DMS 273 treated with DMSO at 0.1 percent for 48 hours (cell line): ENCODE results near the gene EFEMP1.
"Not testable (repeated sequence)": the region's sequence is repeated elsewhere in the genome, so short reads cannot be mapped to it uniquely, and the experiment has no call there.

Experiments used
- DNase-seq: peaks from one replicate; lab custom pipeline; 2025; lab: John Stamatoyannopoulos, UW

The EFEMP1 gene

GRCh38 chr2:55865096-55865835 lies 58.3 kb downstream of the EFEMP1 start:
- no peak for DNase-seq

DNA sequence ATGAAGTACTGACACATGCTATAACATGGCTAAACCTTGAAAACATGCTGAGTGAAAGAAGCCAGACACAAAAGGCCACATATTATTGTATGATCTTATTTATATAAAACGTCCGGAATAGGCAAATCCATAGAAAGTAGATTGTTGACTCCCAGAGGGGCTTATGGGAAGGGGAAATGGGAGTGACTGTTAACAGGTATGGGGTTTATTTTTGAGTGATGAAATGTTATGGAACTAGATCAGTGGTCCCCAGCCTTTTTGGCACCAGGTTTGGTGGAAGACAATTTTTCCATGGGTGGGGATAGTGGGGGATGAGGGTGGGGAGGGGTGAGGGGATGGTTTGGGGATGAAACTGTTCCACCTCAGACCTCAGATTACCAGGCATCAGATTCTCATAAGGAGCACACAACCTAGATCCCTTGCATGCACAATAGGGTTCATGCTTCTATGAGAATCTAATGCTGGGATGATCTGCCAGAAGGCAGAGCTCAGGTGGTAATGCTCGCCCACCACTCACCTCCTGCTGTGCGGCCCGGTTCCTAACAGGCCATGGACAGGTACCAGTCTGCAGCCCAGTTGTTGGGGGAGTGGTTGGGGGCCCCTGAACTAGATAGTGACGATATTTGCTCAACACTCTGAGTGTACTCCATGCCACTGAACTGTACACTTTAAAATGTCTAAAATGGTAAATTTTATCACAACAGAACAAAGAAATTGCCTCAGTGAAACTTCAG lies 59.1 kb downstream of the EFEMP1 start:
- DNase-seq: no peak

GRCh38 chr2:55862673-55863390 lies 60.8 kb downstream of the EFEMP1 start:
- DNase-seq: no peak

DNA sequence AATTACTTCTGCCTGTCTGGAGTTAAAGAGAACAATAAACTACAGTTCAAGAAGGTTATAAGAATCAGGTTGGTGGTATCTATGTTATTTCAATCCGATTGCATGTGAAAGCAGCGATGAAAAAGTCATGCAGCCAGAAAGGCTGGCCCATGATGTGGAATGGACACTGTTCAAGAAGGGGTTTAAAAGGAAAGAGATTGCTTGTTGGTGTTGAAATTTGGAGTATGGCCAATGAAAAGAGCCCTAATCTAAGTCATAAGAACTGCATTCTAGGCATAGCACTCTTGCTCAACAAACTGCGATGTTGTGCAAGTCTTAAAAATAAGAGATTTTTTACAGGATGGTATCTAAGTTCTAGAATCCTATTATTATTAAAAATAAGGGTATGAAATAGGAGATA lies 61.3 kb downstream of the EFEMP1 start:
- no peak for DNase-seq

- DNase-seq: no peak
These were observed 61.8 kb downstream of the EFEMP1 start for GRCh38 chr2:55861733-55862132.

DNA sequence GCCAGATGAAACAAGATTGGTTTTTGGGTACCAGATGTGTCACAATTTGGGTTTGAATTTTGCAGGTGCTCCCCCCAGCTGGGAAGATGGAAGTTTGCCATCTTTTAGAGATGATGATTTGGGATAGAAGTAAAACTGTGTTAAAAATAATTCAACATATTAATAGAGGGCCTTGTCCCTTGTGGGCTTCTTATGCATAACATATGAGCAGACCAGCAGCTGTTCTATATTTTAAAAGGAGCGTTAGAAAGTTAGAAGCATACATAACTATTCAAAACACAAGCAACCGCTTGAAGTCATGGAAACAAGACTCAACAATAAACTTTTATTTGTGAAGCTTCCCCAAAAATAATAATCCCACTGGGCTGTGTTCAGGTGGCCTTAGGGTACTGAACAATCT lies 62.8 kb downstream of the EFEMP1 start:
- DNase-seq: no peak

DNA sequence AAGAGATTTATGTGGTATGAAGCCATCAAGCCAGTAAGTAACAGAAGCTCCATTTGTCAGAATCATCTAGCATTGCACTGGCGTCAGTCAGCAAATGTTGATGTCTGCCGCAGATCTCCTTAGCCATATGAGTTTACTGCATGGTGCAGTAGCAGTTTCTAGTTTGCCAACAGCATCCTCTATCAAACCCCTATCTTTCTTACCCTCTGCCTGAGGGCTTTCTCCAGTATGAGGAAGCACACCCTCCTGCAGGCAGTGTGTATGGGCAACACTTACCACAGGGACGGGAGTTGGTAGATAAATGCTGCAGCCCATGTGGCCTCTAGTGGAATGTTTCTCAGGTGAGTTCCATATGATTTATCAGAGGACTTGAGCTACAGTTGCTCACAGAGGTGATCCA lies 63.7 kb downstream of the EFEMP1 start:
- no peak for DNase-seq

- no peak for DNase-seq
These were observed 65.8 kb downstream of the EFEMP1 start for GRCh38 chr2:55857766-55858165.

- no peak for DNase-seq
These were observed 66.6 kb downstream of the EFEMP1 start for GRCh38 chr2:55856936-55857335.

- no peak for DNase-seq
These were observed 75.5 kb downstream of the EFEMP1 start for GRCh38 chr2:55848096-55848495.

DNA sequence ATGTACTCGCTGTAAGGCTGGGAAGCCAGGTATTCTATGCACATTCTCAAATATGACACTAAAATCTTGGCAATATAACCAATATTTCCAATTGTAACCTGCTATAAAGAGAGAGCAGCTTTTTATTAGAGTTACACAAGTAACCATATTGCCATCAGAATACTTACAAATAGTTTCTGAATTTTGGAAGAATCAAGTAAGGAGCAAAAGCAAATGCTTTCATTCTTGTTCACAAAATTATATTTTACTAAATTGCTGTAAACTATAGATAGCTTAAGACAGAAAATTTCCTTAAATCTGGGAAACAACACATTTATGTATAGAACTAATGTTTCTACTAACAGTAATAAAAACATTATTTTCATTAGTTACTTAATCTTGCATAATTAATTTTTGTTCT lies 77.2 kb downstream of the EFEMP1 start:
- no peak for DNase-seq

- no peak for DNase-seq
These were observed 78.6 kb downstream of the EFEMP1 start for GRCh38 chr2:55844986-55845385.

- DNase-seq: no peak
These were observed 79.6 kb downstream of the EFEMP1 start for GRCh38 chr2:55843994-55844345.

GRCh38 chr2:55843096-55843993 lies 80.2 kb downstream of the EFEMP1 start:
- DNase-seq: no peak

DNA sequence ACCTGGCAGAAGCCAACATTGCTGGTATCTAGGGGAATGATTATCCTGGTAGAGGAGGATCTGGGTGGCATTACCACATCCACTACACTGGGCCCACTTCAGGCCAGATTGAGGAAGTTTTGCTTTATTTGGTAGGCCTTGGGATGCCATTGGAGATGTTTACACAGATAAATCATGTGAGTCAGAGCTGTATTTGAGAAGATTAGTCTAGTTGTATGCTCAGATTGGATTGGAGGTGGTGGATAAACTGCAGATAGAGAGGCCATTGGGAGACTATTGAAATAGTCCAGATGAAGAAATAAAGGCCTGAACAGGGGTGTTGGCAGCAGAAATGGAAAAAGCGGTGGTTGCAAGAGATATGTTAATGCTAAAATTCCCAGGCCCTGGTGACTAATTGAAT lies 81.5 kb downstream of the EFEMP1 start:
- DNase-seq: no peak

- DNase-seq: no peak
These were observed 83.1 kb downstream of the EFEMP1 start for GRCh38 chr2:55840460-55840859.

DNA sequence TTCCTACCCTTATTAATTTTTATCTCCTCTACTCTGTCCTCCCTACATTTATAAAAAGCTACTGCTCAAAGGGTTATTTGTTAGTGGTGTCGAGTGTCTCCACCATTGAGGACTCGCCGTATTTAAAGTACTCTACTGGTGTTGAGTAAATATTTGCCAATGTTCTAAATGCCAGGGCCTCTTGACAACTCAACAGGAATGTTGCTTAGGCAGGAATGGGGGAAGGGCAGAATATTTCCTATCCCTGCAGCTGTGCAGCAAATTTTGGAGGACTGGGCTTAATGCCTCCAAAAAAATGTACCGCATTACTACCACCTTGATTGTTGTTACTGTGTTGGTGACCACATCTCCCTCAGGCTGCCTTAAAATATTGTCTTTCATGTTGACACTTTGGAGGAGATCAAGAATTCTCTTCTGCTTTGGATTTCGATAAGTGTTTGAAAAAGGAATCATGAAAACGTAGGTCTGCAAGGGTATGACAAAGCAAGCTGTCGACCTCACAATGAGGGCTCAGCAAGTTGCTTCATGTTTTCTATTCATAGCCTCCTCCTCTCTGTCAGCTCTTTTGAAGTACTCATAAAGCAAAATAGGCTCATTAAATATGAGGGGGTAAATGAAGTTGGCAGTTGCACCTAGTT lies 84.3 kb downstream of the EFEMP1 start:
- no peak for DNase-seq

DNA sequence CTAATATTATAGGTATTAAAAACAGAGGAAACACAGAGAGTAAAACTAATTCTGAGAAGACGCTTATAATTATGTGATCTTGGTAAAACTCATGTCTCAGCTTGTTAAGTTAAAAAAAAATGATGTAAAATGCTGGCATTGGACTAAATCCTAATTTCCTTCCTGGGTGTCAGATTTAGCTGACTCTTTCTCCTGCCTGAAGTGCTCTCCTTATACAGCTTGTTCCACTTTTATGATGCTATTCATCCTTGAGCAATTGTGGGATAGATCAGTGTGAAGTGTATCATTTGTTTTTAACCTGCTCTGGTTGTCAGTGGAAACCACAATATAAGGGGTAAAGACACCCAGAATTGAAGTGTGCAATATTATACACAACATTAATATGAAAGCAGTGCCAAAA lies 84.9 kb downstream of the EFEMP1 start:
- no peak for DNase-seq

DNA sequence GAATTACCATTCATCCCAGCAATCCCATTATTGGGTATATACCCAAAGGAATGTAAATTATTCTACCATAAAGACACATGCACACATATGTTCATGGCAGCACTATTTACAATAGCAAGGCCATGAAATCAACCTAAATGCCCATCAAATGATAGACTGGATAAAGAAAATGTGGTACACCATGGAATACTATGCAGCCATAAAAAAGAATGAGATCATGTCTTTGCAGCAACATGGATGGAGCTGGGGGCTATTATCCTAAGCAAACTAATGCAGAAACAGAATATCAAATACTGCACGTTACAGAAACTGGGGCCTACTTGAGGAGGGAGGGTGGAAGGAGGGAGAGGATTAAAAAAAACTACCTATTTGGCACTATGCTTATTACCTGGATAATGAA lies 85.5 kb downstream of the EFEMP1 start:
- DNase-seq: not testable (repeated sequence)

GRCh38 chr2:55837073-55837472 lies 86.5 kb downstream of the EFEMP1 start:
- DNase-seq: no peak

DNA sequence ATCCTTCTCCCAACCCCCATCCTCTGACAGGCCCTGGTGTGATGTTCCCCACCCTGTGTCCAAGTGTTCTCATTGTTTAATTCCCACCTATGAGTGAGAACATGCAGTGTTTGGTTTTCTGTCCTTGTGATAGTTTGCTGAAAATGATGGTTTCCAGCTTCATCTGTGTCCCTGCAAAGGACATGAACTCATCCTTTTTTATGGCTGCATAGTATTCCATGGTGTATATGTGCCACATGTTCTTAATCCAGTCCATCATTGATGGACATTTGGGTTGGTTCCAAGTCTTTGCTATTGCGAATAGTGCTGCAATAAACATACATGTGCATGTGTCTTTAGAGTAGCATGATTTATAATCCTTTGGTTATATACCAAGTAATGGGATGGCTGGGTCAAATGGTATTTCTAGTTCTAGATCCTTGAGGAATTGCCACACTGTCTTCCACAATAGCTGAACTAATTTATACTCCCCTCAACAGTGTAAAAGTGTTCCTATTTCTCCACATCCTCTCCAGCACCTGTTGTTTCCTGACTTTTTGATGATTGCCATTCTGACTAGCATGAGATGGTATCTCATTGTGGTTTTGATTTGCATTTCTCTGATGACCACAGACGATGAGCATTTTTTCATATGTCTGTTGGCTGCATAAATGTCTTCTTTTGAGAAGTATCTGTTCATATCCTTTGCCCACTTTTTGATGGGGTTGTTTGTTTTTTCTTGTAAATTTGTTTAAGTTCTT lies 91.7 kb downstream of the EFEMP1 start:
- DNase-seq: not testable (repeated sequence)
